Hematopoietic multipotent progenitor cell (in vitro differentiated cells): ENCODE measurements around the gene ZNF91. TPM values are rescaled to one million over a fixed set of nuclear protein-coding genes. Genes with fewer than 3 reads are reported as not detected.
A peak's percentile ranks its signal among the peaks of the same experiment; 100 is the strongest.
"Not testable (repeated sequence)": the region's sequence is repeated elsewhere in the genome, so short reads cannot be mapped to it uniquely, and the experiment has no call there.

ENCODE experiments used
- DNase-seq, 3 donors: peaks; one replicate each; pipeline ENCODE4 v3.0.0-alpha.2; 2011 to 2015; ENCODE audit warnings: low read depth in 2 of 3, low spot score in 2 of 3
- total RNA-seq: library from RNA; depleted of rRNA; stranded (reverse); fragments of >200 nt; gene quantifications from one replicate; pipeline ENCODE4 v1.2.3, GENCODE V29; 2012

Gene ZNF91
- total RNA-seq, 1 donor: 21.8 TPM

DNA sequence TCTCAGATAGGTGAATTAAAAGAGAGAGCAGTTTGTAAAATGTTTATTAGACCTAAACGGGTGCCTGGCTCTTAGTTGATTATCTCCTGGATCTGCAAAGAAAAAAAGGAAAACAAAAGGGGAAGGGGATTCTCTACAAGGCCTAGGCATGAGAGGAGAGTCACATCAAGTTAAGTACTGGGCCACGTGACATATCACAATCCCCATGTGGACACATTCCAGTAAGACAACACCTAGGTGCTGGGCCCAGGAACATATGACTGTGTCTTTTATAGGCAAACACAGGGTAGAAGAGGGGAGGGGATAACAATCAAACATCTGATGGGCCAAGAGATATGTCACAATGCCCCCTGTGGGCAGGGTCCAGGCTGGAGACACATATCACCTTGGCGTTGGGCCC is 4.2 kb upstream of the ZNF91 start:
- DNase-seq: no peak

DNA sequence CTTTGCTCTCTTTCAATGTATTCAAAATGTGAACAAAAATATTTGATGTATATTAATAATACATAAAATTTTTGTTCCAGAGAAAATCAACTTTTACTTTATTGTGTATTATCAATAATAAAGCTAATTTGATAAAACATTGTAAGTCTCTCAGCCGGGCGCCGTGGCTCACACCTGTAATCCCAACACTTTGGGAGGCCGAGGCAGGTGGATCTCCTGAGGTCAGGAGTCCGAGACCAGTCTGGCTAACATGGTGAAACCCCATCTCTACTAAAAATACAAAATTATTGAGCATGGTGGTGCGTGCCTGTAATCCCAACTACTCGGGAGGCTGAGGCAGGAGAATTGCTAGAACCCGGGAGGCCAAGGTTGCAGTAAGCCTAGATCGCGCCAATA is 449 bp upstream of the ZNF91 start:
- not testable (repeated sequence) for DNase-seq

DNA sequence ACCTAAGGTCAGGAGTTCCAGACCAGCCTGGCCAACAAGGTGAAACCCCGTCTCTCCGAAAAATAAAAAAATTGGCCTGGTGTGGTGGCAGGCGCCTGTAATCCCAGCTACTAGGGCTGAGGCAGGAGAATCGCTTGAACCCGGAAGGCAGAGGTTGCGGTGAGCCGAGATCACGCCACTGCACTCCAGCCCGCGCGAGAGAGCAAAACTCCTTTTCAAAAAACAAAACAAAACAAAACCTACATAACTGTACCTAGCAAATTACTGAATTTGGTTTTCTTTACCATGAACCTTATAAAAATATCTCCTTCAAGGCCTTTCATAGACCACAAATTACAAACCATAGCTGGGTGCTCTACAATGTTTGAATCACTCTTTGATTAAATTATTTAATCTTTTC is 760 bp downstream of the ZNF91 start:
- peak in 2 of 3 donors; percentile 22 to 59 for DNase-seq

DNA sequence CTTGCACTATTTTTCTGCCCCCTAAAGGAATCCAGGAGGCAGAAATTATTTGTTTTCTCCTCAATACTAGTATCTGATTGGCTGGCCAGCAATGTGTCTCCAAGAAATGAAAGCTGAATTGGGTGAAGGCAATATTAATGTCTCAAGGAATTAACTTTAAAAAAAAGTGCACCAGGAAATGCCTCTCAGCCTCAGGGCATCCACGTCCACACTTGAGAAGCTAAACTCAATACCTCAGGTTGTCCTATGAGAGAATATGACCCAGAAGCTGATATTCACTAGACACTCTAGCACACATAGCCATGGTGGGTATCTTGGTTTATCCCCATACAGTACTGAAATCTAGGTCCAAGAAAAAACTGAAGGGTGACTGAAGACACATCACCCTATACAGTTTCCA is 2.1 kb downstream of the ZNF91 start:
- DNase-seq: no peak

GRCh38 chr19:23391236-23391635 is 4.0 kb downstream of the ZNF91 start:
- no peak for DNase-seq

GRCh38 chr19:23385404-23385803 is 9.9 kb downstream of the ZNF91 start:
- DNase-seq: no peak

DNA sequence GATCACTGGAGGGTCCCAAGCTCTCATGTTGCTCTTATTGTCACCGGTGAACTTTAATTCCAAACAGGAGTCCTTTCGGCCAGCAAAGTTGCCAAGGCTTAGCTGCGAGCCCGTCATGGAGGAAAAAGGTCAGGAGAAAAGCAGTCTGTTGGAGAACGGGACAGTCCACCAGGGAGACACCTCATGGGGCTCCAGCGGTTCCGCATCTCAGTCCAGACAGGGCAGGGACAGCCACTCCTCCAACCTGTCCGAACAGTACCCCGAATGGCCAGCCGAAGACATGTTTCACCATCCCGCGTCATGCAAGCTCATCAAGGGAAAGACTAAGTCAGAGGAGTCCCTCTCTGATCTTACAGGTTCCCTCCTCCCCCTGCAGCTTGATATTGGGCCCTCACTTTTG is 10.4 kb downstream of the ZNF91 start:
- no peak for DNase-seq

GRCh38 chr19:23384166-23384565 is 11.1 kb downstream of the ZNF91 start:
- no peak for DNase-seq

- DNase-seq: peak in 1 of 3 donors; percentile 21
Measured at GRCh38 chr19:23382955-23383354, 12.3 kb downstream of the ZNF91 start.

- DNase-seq: no peak
Measured at GRCh38 chr19:23381114-23381513, 14.2 kb downstream of the ZNF91 start.

- DNase-seq: peak in 1 of 3 donors; percentile 15
Measured at GRCh38 chr19:23379671-23380070, 15.6 kb downstream of the ZNF91 start.

GRCh38 chr19:23378948-23379347 is 16.3 kb downstream of the ZNF91 start:
- no peak for DNase-seq

- no peak for DNase-seq
Measured at GRCh38 chr19:23377276-23377675, 18.0 kb downstream of the ZNF91 start.

DNA sequence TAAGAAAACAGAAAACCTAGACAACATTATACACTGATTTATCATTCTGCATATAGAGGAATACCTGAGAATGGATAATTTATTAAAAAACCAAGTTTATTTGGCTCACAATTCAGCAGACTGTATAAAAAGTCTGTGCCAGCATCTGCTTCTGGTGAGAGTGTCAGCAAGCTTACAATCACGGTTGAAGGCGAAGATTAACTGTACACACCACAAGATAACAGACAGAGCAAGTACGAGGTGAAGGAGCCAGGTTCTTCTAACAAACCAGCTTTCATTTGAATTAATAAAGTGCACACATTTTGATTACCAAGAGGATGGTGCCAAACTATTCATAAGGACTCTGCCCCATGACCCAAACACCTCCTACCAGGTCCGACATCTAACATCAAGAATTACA is 28.8 kb downstream of the ZNF91 start:
- no peak for DNase-seq

DNA sequence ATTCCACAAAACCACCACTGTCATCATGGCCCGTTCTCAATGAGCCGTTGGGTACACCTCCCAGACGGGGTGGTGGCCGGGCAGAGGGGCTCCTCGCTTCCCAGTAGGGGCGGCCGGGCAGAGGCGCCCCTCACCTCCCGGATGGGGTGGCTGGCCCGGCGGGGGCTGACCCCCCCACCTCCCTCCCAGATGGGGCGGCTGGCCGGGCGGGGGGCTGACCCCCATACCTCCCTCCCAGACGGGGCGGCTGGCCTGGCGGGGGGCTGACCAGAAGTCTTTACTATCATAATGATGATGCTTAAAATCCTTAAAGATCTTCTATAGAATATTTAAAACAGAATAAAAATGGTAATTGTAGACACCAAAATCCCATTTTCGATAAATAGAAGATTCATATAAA is 29.2 kb downstream of the ZNF91 start:
- not testable (repeated sequence) for DNase-seq

DNA sequence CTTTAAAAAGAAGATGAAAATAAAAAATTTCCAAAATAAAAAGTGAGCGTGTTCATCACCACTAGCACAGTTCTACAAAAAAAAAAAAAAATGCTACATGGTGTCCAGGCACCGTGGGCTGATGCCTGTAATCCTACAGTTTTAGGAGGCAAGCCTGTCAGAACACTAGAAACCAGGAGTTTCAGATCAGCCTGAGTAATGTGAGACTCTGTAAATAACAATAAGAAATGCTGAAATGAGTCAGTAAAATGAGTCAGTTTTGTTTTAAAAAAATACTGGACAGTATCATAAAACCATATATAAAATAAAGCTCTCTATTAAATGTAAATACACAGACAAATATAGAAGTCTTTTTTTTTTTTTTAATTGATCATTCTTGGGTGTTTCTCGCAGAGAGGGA is 30.0 kb downstream of the ZNF91 start:
- no peak for DNase-seq

- DNase-seq: not testable (repeated sequence)
Measured at GRCh38 chr19:23361843-23362242, 33.4 kb downstream of the ZNF91 start.

GRCh38 chr19:23351806-23352205 is 43.5 kb downstream of the ZNF91 start:
- DNase-seq: no peak

GRCh38 chr19:23346696-23347095 is 48.6 kb downstream of the ZNF91 start:
- DNase-seq: no peak

GRCh38 chr19:23345838-23346237 is 49.4 kb downstream of the ZNF91 start:
- DNase-seq: no peak

DNA sequence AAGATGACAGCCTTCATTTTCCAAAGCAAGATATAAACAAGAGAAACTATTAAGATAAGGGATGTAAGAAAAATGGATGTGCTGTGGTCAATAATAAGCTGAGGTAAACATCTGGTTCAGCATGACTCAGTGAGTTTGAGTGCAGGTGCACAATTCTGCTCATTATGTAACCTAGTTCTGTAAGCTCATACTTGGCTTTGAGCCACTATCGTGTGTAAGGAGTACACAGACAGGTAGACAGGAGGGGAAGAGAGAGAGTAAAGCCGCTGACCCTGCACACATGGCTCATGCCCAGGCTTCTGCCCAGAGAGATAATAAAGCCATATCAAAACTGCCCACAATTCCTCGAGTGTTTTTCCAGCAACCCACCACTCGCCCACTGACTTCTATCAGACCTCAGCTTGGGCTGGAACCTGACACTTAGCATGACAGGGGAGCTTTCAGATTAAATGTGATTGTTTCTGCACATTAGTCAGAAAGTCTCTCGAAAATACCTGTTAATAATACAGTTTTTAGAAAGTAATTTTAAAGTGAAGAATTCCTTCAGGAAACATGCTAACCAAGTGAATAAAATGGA is 51.7 kb downstream of the ZNF91 start:
- peak in 1 of 3 donors; percentile 24 for DNase-seq

DNA sequence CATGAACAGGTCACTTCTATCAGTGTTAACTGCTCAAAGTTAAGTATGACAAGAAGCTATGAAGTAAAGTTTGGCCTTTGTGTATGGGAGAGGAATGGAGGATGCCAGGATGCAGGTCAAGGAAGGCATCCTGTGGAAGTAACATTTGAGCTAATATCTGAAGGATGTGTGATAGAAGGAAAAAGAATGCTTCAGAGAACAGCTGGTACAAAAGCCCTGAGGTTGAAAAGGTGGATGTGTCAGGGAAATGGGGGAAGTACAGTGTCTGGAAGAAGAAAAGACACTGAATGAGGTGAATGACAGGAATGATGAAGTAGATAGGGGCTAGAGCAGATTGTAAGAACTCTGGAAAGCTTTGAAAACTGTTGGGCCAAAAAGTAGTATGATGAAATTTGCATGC is 67.1 kb downstream of the ZNF91 start:
- DNase-seq: no peak

- no peak for DNase-seq
Measured at GRCh38 chr19:23321953-23322549, 73.2 kb downstream of the ZNF91 start.
